Neuron (in vitro differentiated cells): ENCODE data around the gene PDE4D.

Source experiments
- H2AFZ ChIP-seq: one replicate; pipeline ENCODE4 v1.6.1; 2013; ENCODE audit warnings: low read depth, mild to moderate bottlenecking, inconsistent platforms, low read length, moderate library complexity
- H3K27me3 ChIP-seq: one replicate; pipeline ENCODE4 v1.6.1; 2013; ENCODE audit warnings: low read length; ENCODE audit not compliant: insufficient read depth
- H3K36me3 ChIP-seq: one replicate; pipeline ENCODE4 v1.6.1; 2013; ENCODE audit warnings: low read length; ENCODE audit not compliant: insufficient read depth
- H3K4me1 ChIP-seq: one replicate; pipeline ENCODE4 v1.6.1; 2013; ENCODE audit warnings: low read length; ENCODE audit not compliant: insufficient read depth
- H3K4me3 ChIP-seq: 2 replicates; pipeline ENCODE4 v1.5.1; 2013; ENCODE audit warnings: mild to moderate bottlenecking, low read length, moderate library complexity
- H3K9me3 ChIP-seq: one replicate; pipeline ENCODE4 v1.6.1; 2013; ENCODE audit warnings: low read length

PDE4D gene

DNA sequence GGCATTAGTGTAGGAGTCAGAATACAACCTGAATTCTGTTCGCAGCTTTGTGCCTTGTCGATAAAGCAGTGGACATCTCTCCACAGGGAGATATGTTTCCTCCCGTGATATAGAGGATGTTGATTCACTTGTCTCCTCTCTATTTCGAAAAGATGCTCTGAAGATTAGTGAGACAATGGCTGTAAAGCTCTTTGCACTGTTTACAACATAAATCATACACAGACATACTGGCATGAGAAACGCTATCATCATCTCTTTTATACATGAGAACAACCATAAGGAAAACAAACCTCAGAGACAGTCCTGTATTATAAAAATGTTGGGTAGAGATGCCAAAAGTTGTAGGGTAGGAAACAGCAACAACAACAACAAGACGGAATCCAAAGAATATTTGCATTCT is 803.2 kb downstream of the PDE4D start:
- H3K4me1 ChIP-seq, result no peaks in the 10 kb centered on the region
- no peak overlapping the region for H2AFZ ChIP-seq
- H3K36me3 ChIP-seq, result no peaks in the 10 kb centered on the region

GRCh38 chr5:59089767-59090166 is 803.8 kb downstream of the PDE4D start:
- Histone ChIP-seq H3K9me3 (no peaks in the 10 kb centered on the region), H3K4me1 (no peaks in the 10 kb centered on the region), H3K36me3 (no peaks in the 10 kb centered on the region), H3K4me3 (no peak overlapping the region), H3K27me3 (no peaks in the 10 kb centered on the region), H2AFZ (no peak overlapping the region)

More for the DNA sequence above, 803.2 kb downstream of the PDE4D start:
- Histone ChIP-seq H3K9me3 (no peaks in the 10 kb centered on the region), H3K27me3 (no peaks in the 10 kb centered on the region), H3K4me3 (no peak overlapping the region)

GRCh38 chr5:59088546-59088945 is 805.0 kb downstream of the PDE4D start:
- Histone ChIP-seq H2AFZ (no peak overlapping the region), H3K9me3 (no peaks in the 10 kb centered on the region), H3K4me1 (no peaks in the 10 kb centered on the region), H3K4me3 (no peak overlapping the region), H3K27me3 (no peaks in the 10 kb centered on the region), H3K36me3 (no peaks in the 10 kb centered on the region)

DNA sequence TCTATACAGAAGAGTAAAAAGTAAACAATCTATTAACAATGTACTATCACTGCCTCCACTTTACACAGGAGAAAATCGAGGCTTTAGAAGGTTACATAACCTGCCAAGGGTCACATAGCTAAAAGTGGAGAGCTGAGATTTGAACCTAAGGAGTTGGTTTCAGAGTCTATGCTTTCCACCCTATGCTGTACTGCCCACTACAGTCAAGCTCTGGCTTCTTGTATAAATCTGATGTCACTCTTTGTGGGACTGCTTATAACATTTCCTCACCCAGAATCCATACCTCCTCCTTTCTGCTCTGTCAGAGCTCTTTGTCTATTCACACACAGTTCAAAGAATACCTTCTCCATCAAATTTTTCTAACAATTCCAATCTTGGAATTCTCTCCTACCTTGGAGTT is 807.5 kb downstream of the PDE4D start:
- no peak overlapping the region for H3K4me3 ChIP-seq
- H3K4me1 ChIP-seq, result no peaks in the 10 kb centered on the region
- no peak overlapping the region for H2AFZ ChIP-seq
- H3K36me3 ChIP-seq, result no peaks in the 10 kb centered on the region
- no peaks in the 10 kb centered on the region for H3K27me3 ChIP-seq
- H3K9me3 ChIP-seq, result no peaks in the 10 kb centered on the region

GRCh38 chr5:59081693-59082092 is 811.8 kb downstream of the PDE4D start:
- no peak overlapping the region for H2AFZ ChIP-seq
- no peaks in the 10 kb centered on the region for H3K9me3 ChIP-seq

GRCh38 chr5:59079622-59080620 is 813.6 kb downstream of the PDE4D start:
- Histone ChIP-seq H3K27me3 (no peaks in the 10 kb centered on the region), H2AFZ (no peak overlapping the region), H3K4me1 (no peaks in the 10 kb centered on the region), H3K36me3 (no peaks in the 10 kb centered on the region), H3K9me3 (no peaks in the 10 kb centered on the region), H3K4me3 (no peak overlapping the region)

More at GRCh38 chr5:59081693-59082092, 811.8 kb downstream of the PDE4D start:
- Histone ChIP-seq H3K36me3 (no peaks in the 10 kb centered on the region), H3K4me3 (no peak overlapping the region), H3K27me3 (no peaks in the 10 kb centered on the region), H3K4me1 (no peaks in the 10 kb centered on the region)

- no peak overlapping the region for H3K4me3 ChIP-seq
- H3K36me3 ChIP-seq, result no peaks in the 10 kb centered on the region
- no peaks in the 10 kb centered on the region for H3K9me3 ChIP-seq
- peaks cover 2% of the 10 kb centered on the region for H3K4me1 ChIP-seq
- no peak overlapping the region for H2AFZ ChIP-seq
- no peaks in the 10 kb centered on the region for H3K27me3 ChIP-seq
Observed at GRCh38 chr5:59071755-59072549, 821.6 kb downstream of the PDE4D start.

DNA sequence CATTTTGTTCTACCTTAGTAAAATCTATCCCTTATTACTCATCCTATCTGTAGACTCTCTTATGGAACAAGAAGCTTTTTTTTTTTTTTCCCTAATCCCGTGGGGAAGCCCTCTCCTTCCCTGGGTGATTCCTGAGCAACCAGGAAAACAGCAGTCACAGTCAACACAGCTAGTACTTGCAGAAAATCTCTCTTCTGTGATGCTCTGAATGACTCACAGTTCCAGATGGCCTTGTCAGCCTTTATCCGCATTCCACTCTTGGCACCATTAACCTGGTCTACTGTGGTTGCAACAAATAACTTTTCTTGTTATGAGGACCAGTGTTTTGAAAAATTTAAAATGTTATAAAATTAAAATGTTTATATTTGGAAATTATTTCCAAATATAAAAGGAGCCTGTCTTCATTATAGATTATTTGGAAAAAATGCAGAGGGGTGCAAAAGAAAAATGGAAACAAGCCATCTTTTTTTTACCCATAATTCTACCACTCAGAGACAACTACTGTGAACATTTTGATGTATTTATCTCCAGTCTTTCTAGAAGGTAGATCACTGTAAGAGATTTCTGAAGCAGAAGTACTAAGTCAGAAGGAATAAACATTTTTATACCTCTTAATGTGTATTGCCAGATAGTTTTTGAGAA is 824.0 kb downstream of the PDE4D start:
- peaks cover 2% of the 10 kb centered on the region for H3K9me3 ChIP-seq
- no peaks in the 10 kb centered on the region for H3K36me3 ChIP-seq
- no peak overlapping the region for H3K4me3 ChIP-seq
- H2AFZ ChIP-seq, result no peak overlapping the region
- H3K27me3 ChIP-seq, result no peaks in the 10 kb centered on the region
- peaks cover 2% of the 10 kb centered on the region for H3K4me1 ChIP-seq

DNA sequence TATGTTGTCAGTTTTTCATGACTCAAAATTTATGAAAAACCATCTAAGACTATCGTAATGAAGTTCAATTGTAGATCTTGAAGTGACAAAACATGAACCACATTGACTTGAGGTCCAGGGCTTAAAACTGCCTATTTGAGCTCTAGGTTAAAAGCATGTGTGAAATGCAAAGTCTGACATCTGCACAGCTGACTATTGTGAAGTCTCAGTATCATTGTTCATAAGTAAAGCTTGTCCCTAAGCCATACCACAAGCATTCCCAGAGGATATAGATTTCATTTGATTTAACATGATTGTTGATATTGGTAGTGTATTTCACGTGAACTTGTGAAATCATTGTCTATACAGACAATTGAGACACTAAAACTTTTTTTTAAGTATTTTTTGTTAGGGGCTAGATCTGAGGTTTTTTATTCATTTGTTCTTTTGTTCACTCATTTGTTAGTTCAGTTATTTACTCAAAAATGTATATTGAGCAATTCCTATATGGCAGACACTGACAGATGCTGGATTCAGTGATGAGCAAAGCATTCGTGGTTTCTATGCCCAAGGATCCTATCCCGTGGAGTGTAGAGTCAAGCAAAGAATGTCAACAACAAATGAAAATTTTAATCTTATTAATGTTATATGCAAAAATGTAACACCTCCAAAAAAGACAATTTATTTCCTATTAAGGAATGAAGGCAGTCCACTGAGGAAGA is 825.4 kb downstream of the PDE4D start:
- Histone ChIP-seq H3K9me3 (peaks cover 2% of the 10 kb centered on the region), H3K4me3 (no peak overlapping the region), H3K4me1 (peaks cover 2% of the 10 kb centered on the region), H2AFZ (no peak overlapping the region), H3K27me3 (no peaks in the 10 kb centered on the region), H3K36me3 (no peaks in the 10 kb centered on the region)

DNA sequence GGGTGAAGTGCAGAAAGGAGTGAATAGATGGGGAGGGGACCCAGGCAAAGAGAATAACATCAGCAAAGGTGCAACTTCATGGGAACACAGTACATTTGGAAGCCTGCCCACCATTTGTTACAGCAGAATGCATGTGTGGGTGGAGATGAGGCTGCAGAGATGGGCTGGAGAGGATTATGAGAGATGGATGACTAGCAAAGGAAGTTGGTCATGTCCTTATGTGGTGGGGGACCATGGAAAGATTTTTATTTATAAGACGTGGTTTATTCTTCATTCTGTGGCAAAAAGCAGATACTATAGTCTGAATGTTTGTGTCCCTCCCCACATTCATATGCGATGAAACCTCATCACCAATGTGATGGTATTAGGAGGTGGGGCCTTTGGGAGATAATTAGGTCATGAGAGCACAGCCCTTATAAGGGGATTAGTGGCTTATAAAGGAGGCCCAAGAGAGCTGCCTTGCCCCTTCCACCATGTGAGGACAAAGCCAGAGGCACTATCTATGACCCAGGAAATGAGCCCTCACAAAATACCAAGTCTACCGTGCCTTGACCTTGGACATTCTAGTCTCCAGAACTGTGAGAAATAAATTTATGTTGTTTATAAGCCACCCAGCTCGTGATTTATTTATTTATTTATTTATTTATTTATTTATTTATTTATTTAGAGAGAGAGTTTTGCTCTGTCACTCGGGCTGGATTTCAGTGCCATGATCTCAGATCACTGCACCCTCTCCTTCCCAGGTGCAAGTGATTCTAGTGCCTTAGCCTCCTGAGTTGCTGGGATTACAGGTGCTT is 827.0 kb downstream of the PDE4D start:
- Histone ChIP-seq H3K9me3 (peaks cover 2% of the 10 kb centered on the region), H3K4me1 (peaks cover 2% of the 10 kb centered on the region), H3K27me3 (no peaks in the 10 kb centered on the region), H3K36me3 (no peaks in the 10 kb centered on the region), H3K4me3 (no peak overlapping the region), H2AFZ (no peak overlapping the region)

DNA sequence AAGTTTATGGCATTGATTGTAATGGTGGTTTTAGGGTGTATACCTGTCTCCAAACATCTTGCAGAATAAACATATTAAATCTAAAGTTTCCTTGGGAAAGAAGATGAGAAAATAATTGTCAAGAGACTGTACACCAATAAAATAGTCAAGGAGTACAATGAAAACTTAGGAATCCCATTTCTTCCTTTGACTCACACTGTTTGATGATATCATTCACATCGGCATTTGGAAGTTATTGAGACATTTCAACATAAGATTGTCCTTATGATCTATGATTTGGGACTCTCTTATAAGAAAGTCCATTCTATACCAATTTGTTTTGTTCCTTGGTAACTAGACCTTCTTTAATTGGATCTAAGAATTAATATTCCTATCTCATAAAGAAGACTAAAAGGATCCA is 828.0 kb downstream of the PDE4D start:
- no peaks in the 10 kb centered on the region for H3K27me3 ChIP-seq
- peaks cover 2% of the 10 kb centered on the region for H3K9me3 ChIP-seq
- no peak overlapping the region for H2AFZ ChIP-seq
- H3K4me3 ChIP-seq, result no peak overlapping the region
- peaks cover 2% of the 10 kb centered on the region for H3K4me1 ChIP-seq
- H3K36me3 ChIP-seq, result no peaks in the 10 kb centered on the region

DNA sequence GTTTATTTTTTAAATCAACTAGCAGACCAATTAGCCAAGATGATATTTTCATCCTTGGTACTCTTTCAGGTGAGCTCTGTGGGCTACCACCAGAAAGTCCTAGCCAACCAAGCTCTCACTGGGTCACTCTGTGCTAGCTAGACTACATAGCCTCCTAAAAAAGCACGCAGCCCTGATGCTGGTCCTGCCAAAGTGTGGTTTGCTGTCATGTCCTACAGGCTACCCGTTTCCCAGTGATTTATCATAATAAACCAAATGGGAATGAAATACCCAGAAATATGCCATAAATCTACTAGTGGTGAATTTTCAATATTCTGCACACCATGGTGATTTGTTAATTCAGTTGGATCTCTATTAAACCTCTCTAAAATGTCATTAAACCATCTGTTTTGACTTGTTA is 829.2 kb downstream of the PDE4D start:
- Histone ChIP-seq H3K4me1 (peaks cover 2% of the 10 kb centered on the region), H3K27me3 (no peaks in the 10 kb centered on the region), H3K9me3 (peaks cover 2% of the 10 kb centered on the region), H3K4me3 (no peak overlapping the region), H3K36me3 (no peaks in the 10 kb centered on the region), H2AFZ (no peak overlapping the region)
